ENCODE data around the gene RPL23. TPM values are rescaled to one million over a fixed set of nuclear protein-coding genes. Genes with fewer than 3 reads are reported as not detected.

Gene RPL23
- total and polyA plus RNA-seq, 9 of the 15 experiments (the other 6 are each of a cell fraction or from before 2014, with no cell fraction given) = 1,745 to 3,667 (median 3,096) TPM

DNA sequence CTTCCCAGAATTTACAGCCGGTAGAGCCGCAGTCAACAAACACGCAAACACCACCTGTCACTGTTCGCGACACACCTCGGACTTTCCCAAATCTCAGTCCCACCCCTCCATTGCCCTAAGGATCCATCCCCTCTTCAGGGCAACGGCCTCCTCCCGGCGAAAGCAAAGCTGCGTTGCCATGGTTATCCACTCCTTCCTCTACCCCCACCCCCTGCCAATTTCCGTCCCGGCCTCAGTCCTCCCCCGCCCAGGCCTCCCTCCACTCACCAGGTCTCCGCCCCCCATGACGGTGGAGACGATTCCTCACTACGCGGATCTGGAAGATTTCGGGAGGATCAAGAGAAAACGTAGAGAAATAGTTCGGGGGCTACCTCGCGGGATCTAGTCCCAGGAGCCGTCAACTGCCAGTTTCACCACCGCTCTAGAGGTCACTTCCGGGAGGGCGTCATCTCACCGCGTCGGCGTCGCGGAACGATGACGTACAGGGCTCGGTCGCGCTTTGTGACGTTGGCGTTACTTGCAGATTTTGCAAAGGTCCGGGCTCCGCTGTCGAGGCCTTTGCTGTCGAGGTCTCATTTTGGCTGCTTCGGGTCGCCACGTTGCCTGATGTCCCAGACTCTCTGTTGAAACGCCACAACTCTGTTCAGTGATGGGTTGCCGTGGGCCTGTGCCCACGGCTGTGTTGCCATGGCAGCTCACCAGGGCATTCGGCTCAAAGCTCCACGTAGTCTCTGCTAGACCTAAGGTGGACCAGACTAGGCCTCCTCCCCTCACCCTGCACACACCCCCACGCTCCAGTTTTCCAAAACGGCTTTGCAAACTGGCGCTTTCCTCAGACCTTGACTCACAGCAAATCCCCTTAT lies 28.4 kb downstream of the RPL23 start, which contains the start of gene CWC25 (continued):
- TF ChIP-seq, protein P1, sequence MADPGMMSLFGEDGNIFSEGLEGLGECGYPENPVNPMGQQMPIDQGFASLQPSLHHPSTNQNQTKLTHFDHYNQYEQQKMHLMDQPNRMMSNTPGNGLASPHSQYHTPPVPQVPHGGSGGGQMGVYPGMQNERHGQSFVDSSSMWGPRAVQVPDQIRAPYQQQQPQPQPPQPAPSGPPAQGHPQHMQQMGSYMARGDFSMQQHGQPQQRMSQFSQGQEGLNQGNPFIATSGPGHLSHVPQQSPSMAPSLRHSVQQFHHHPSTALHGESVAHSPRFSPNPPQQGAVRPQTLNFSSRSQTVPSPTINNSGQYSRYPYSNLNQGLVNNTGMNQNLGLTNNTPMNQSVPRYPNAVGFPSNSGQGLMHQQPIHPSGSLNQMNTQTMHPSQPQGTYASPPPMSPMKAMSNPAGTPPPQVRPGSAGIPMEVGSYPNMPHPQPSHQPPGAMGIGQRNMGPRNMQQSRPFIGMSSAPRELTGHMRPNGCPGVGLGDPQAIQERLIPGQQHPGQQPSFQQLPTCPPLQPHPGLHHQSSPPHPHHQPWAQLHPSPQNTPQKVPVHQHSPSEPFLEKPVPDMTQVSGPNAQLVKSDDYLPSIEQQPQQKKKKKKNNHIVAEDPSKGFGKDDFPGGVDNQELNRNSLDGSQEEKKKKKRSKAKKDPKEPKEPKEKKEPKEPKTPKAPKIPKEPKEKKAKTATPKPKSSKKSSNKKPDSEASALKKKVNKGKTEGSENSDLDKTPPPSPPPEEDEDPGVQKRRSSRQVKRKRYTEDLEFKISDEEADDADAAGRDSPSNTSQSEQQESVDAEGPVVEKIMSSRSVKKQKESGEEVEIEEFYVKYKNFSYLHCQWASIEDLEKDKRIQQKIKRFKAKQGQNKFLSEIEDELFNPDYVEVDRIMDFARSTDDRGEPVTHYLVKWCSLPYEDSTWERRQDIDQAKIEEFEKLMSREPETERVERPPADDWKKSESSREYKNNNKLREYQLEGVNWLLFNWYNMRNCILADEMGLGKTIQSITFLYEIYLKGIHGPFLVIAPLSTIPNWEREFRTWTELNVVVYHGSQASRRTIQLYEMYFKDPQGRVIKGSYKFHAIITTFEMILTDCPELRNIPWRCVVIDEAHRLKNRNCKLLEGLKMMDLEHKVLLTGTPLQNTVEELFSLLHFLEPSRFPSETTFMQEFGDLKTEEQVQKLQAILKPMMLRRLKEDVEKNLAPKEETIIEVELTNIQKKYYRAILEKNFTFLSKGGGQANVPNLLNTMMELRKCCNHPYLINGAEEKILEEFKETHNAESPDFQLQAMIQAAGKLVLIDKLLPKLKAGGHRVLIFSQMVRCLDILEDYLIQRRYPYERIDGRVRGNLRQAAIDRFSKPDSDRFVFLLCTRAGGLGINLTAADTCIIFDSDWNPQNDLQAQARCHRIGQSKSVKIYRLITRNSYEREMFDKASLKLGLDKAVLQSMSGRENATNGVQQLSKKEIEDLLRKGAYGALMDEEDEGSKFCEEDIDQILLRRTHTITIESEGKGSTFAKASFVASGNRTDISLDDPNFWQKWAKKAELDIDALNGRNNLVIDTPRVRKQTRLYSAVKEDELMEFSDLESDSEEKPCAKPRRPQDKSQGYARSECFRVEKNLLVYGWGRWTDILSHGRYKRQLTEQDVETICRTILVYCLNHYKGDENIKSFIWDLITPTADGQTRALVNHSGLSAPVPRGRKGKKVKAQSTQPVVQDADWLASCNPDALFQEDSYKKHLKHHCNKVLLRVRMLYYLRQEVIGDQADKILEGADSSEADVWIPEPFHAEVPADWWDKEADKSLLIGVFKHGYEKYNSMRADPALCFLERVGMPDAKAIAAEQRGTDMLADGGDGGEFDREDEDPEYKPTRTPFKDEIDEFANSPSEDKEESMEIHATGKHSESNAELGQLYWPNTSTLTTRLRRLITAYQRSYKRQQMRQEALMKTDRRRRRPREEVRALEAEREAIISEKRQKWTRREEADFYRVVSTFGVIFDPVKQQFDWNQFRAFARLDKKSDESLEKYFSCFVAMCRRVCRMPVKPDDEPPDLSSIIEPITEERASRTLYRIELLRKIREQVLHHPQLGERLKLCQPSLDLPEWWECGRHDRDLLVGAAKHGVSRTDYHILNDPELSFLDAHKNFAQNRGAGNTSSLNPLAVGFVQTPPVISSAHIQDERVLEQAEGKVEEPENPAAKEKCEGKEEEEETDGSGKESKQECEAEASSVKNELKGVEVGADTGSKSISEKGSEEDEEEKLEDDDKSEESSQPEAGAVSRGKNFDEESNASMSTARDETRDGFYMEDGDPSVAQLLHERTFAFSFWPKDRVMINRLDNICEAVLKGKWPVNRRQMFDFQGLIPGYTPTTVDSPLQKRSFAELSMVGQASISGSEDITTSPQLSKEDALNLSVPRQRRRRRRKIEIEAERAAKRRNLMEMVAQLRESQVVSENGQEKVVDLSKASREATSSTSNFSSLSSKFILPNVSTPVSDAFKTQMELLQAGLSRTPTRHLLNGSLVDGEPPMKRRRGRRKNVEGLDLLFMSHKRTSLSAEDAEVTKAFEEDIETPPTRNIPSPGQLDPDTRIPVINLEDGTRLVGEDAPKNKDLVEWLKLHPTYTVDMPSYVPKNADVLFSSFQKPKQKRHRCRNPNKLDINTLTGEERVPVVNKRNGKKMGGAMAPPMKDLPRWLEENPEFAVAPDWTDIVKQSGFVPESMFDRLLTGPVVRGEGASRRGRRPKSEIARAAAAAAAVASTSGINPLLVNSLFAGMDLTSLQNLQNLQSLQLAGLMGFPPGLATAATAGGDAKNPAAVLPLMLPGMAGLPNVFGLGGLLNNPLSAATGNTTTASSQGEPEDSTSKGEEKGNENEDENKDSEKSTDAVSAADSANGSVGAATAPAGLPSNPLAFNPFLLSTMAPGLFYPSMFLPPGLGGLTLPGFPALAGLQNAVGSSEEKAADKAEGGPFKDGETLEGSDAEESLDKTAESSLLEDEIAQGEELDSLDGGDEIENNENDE (IDR thresholded peaks at IDR 0.05; ENCODE audit: low read depth, low read length) = no peak
- TF ChIP-seq ZC3H8 (IDR thresholded peaks at IDR 0.05) (no peak), LEF1 (IDR thresholded peaks at IDR 0.05) (no peak; the same call in 1 of the 2 replicates), TBP (optimal IDR thresholded peaks at IDR 0.05; ENCODE audit: low read depth, low read length) (peak; percentile 93), HDAC3 (IDR thresholded peaks at IDR 0.05; ENCODE audit: borderline replicate concordance, partially characterized antibody) (no peak), ZNF41 (CRISPR knock-in tag; conservative IDR thresholded peaks at IDR 0.05) (no peak), ZBTB8A (IDR thresholded peaks at IDR 0.05; ENCODE audit: partially characterized antibody) (no peak), PTBP1 (IDR thresholded peaks at IDR 0.05; ENCODE audit: low read depth, low read length) (no peak), TCFL5 (CRISPR knock-in tag; conservative IDR thresholded peaks at IDR 0.05) (no peak)
- TF ChIP-seq, protein P2, sequence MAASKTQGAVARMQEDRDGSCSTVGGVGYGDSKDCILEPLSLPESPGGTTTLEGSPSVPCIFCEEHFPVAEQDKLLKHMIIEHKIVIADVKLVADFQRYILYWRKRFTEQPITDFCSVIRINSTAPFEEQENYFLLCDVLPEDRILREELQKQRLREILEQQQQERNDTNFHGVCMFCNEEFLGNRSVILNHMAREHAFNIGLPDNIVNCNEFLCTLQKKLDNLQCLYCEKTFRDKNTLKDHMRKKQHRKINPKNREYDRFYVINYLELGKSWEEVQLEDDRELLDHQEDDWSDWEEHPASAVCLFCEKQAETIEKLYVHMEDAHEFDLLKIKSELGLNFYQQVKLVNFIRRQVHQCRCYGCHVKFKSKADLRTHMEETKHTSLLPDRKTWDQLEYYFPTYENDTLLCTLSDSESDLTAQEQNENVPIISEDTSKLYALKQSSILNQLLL (CRISPR knock-in tag; IDR thresholded peaks at IDR 0.05; ENCODE audit: borderline replicate concordance) = no peak
- TF ChIP-seq, protein P3, sequence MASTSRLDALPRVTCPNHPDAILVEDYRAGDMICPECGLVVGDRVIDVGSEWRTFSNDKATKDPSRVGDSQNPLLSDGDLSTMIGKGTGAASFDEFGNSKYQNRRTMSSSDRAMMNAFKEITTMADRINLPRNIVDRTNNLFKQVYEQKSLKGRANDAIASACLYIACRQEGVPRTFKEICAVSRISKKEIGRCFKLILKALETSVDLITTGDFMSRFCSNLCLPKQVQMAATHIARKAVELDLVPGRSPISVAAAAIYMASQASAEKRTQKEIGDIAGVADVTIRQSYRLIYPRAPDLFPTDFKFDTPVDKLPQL (IDR thresholded peaks at IDR 0.05; ENCODE audit: extremely low read depth, insufficient read length) = peak; percentile 42
